ENCODE measurements around the gene GDF10.

GDF10 gene

DNA sequence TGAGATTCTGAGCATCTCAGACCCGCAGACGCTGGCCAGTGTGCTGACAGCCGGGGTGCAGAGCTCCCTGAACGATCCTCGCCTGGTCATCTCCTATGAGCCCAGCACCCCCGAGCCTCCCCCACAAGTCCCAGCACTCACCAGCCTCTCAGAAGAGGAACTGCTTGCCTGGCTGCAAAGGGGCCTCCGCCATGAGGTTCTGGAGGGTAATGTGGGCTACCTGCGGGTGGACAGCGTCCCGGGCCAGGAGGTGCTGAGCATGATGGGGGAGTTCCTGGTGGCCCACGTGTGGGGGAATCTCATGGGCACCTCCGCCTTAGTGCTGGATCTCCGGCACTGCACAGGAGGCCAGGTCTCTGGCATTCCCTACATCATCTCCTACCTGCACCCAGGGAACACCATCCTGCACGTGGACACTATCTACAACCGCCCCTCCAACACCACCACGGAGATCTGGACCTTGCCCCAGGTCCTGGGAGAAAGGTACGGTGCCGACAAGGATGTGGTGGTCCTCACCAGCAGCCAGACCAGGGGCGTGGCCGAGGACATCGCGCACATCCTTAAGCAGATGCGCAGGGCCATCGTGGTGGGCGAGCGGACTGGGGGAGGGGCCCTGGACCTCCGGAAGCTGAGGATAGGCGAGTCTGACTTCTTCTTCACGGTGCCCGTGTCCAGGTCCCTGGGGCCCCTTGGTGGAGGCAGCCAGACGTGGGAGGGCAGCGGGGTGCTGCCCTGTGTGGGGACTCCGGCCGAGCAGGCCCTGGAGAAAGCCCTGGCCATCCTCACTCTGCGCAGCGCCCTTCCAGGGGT lies 48.9 kb downstream of the GDF10 start:
- no peak overlapping the region for H3K4me3 ChIP-seq (ENCODE audit: low read depth, low read length)
- no peak for TF ChIP-seq CTCF (IDR thresholded peaks at IDR 0.05; ENCODE audit: low read depth, low read length, missing control alignments)
- no peak for DNase-seq (ENCODE audit: low read depth)

DNA sequence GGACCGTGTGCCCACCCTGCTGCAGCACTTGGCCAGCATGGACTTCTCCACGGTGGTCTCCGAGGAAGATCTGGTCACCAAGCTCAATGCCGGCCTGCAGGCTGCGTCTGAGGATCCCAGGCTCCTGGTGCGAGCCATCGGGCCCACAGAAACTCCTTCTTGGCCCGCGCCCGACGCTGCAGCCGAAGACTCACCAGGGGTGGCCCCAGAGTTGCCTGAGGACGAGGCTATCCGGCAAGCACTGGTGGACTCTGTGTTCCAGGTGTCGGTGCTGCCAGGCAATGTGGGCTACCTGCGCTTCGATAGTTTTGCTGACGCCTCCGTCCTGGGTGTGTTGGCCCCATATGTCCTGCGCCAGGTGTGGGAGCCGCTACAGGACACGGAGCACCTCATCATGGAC lies 49.5 kb downstream of the GDF10 start:
- H3K4me3 ChIP-seq (ENCODE audit: low read depth, low read length), result no peak overlapping the region
- no peak for DNase-seq (ENCODE audit: low read depth)
- no peak for TF ChIP-seq CTCF (IDR thresholded peaks at IDR 0.05; ENCODE audit: low read depth, low read length, missing control alignments)

- TF ChIP-seq CTCF (IDR thresholded peaks at IDR 0.05; ENCODE audit: low read depth, low read length, missing control alignments), result no peak
- DNase-seq (ENCODE audit: low read depth), result no peak
- H3K4me3 ChIP-seq (ENCODE audit: low read depth, low read length), result no peak overlapping the region
Measured at GRCh38 chr10:47349941-47350371, 50.0 kb downstream of the GDF10 start.

GRCh38 chr10:47350671-47351640 lies 51.0 kb downstream of the GDF10 start:
- no peak overlapping the region for H3K4me3 ChIP-seq (ENCODE audit: low read depth, low read length)
- no peak for TF ChIP-seq CTCF (IDR thresholded peaks at IDR 0.05; ENCODE audit: low read depth, low read length, missing control alignments)
- no peak for DNase-seq (ENCODE audit: low read depth)

DNA sequence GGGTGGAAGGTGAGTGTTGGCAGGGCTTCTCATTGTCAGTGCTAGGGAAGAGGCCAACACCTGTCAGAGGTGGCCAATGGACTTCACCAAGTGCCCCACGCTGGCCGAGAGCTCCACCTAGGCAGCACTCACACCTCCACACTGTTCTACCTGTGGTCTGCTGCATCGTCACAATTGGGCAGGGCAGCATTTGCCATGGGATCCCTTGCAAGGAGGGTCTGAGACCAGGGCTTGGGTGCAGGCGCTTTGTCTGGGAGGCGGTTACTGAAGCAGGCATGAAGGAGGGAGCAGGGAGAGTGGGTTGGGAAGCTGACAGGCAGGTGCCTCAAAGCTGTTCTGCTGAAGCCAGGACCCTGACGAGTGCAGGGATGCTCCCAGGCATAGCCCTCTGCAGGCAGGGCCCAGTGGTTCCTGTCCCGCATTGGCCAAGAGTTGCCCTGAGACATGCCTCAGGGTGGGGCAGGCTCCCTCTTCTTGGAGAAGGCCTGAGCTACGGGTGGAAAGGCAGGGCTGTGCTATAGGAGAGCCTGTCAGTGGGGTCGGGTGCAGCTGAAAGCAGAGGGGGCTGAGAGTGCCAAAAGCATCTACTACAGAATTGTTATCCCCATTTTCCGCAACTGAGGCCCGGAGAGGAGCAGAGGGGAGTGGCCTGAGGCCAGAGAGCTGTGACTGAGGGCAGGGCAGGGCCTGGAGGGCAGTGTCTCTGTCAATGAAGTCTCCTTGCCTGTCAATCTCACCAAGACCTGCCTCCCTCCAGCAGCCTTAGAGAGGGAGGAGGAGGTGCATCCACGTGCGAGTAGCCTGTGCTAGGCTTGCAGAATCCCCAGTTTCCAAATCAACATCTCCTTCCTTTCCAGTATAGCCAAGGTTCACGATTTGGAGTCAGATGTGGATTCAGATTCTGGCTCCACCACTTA lies 52.2 kb downstream of the GDF10 start:
- H3K4me3 ChIP-seq (ENCODE audit: low read depth, low read length), result no peak overlapping the region
- DNase-seq (ENCODE audit: low read depth), result no peak
- TF ChIP-seq CTCF (IDR thresholded peaks at IDR 0.05; ENCODE audit: low read depth, low read length, missing control alignments), result no peak

- no peak for TF ChIP-seq CTCF (IDR thresholded peaks at IDR 0.05; ENCODE audit: low read depth, low read length, missing control alignments)
- no peak for DNase-seq (ENCODE audit: low read depth)
- H3K4me3 ChIP-seq (ENCODE audit: low read depth, low read length), result no peak overlapping the region
Measured at GRCh38 chr10:47353351-47353750, 53.4 kb downstream of the GDF10 start.
